Endodermal cell (in vitro differentiated cells): ENCODE measurements around the gene BGN. TPM values are rescaled to one million over a fixed set of nuclear protein-coding genes. Genes with fewer than 3 reads are reported as not detected.

ENCODE experiments used
- DNase-seq: peaks from one replicate; pipeline ENCODE4 v3.0.0-alpha.2; 2017
- H3K27ac ChIP-seq: 2 replicates; pipeline ENCODE4 v1.5.1; 2013; ENCODE audit warnings: mild to moderate bottlenecking, low read depth, low read length, moderate library complexity
- H3K27me3 ChIP-seq: 2 replicates; pipeline ENCODE4 v1.6.1; 2013; ENCODE audit warnings: mild to moderate bottlenecking, low read length, moderate library complexity; ENCODE audit not compliant: insufficient read depth, control insufficient read depth, poor library complexity, severe bottlenecking
- H3K36me3 ChIP-seq: 2 replicates; pipeline ENCODE4 v1.7.0; 2013; ENCODE audit warnings: mild to moderate bottlenecking, low read length, moderate library complexity; ENCODE audit not compliant: control insufficient read depth, insufficient read depth
- H3K4me1 ChIP-seq: one replicate; pipeline ENCODE4 v1.7.0; 2013; ENCODE audit warnings: low read length; ENCODE audit not compliant: control insufficient read depth, insufficient read depth
- H3K4me3 ChIP-seq: 2 replicates; pipeline ENCODE4 v1.5.1; 2013; ENCODE audit warnings: mild to moderate bottlenecking, low read length, moderate library complexity
- H3K9ac ChIP-seq: 2 replicates; pipeline ENCODE4 v1.6.1; 2013; ENCODE audit warnings: mild to moderate bottlenecking, low read length, moderate library complexity; ENCODE audit not compliant: poor library complexity, severe bottlenecking; ENCODE audit errors: extremely low read depth
- H3K9me3 ChIP-seq: 2 replicates; pipeline ENCODE4 v1.6.1; 2013; ENCODE audit warnings: mild to moderate bottlenecking, low read length, moderate library complexity; ENCODE audit not compliant: control insufficient read depth
- H3K27ac Mint-ChIP-seq: 2 replicates; pipeline ENCODE4 v1.8.0; 2020; ENCODE audit warnings: mixed read lengths
- H3K27me3 Mint-ChIP-seq: 2 replicates; pipeline ENCODE4 v1.8.0; 2021; ENCODE audit warnings: mild to moderate bottlenecking, mixed read lengths; ENCODE audit not compliant: insufficient read depth
- H3K36me3 Mint-ChIP-seq: 2 replicates; pipeline ENCODE4 v1.8.0; 2020; ENCODE audit warnings: low read depth, mixed read lengths
- H3K4me1 Mint-ChIP-seq: 2 replicates; pipeline ENCODE4 v1.8.0; 2020; ENCODE audit warnings: mixed read lengths
- H3K4me3 Mint-ChIP-seq: 2 replicates; pipeline ENCODE4 v1.8.0; 2020; ENCODE audit warnings: mild to moderate bottlenecking, moderate library complexity, mixed read lengths
- H3K9me3 Mint-ChIP-seq: 2 replicates; pipeline ENCODE4 v1.8.0; 2020; ENCODE audit warnings: mild to moderate bottlenecking, mixed read lengths
- CTCF ChIP-seq: fragments of 200-600 bp; sonication (generic); conservative IDR thresholded peaks from 2 replicates; pipeline ENCODE4 v1.5.0; 2021; ENCODE audit warnings: antibody characterized with exemption, mild to moderate bottlenecking
- WGBS, 2 experiments: methylation state at CpG; one replicate each; pipeline versions ENCODE4 v1.1.5 to v1.1.7; 2013; ENCODE audit warnings: missing lambda C conversion rate in 2 of 2, mixed read lengths in 1 of 2; ENCODE audit not compliant: insufficient coverage in 1 of 2, insufficient read length in 1 of 2; 5-methylcytosine and 5-hydroxymethylcytosine counted together
- long read RNA-seq, 4 experiments: library from polyadenylated mRNA in 2 of 4; library from RNA in 1 of 4; library from capped mRNA in 1 of 4; stranded (forward) in 3 of 4; unstranded in 1 of 4; transcript quantifications; one replicate each; pipeline ENCODE4 v2.0.0, GENCODE V29; 2020 to 2021; ENCODE audit warnings: inconsistent platforms in 1 of 4
- polyA plus RNA-seq, 2 experiments: library from polyadenylated mRNA; stranded (reverse); fragments of 50-300 nt; gene quantifications; one replicate each; pipeline ENCODE4 v1.2.3, GENCODE V29; 2013
- total RNA-seq, 2 donors: library from RNA; stranded (reverse); fragmentation: NEBNext Ultra II Directional in 1 of 2; extraction: Animal tissue kit (Norgen Biotek cat#: 25700) in 1 of 2; gene quantifications; 2 replicates in 1 of 2; 3 replicates in 1 of 2; pipeline ENCODE4 v1.2.1, GENCODE V29; 2021

Gene BGN
- 1 to 10 TPM; 1.2 to 1.6 TPM for total RNA-seq
- polyA plus RNA-seq (2013, experiment 1 of 2) = 19.2 TPM
- polyA plus RNA-seq (2013, experiment 2 of 2) = 20.4 TPM
- long read RNA-seq, experiment 1 = 0 reads
- long read RNA-seq, experiment 2, partial matches to known transcripts = 1 of 2 reads
- long read RNA-seq, experiment 2, other reads (novel, unspliced or antisense) = 0 of 2 reads
- long read RNA-seq, experiment 3, partial matches to known transcripts = 0 of 2 reads
- long read RNA-seq, experiment 3, other reads (novel, unspliced or antisense) = 0 of 2 reads
- long read RNA-seq, experiment 4 = 0 reads

DNA sequence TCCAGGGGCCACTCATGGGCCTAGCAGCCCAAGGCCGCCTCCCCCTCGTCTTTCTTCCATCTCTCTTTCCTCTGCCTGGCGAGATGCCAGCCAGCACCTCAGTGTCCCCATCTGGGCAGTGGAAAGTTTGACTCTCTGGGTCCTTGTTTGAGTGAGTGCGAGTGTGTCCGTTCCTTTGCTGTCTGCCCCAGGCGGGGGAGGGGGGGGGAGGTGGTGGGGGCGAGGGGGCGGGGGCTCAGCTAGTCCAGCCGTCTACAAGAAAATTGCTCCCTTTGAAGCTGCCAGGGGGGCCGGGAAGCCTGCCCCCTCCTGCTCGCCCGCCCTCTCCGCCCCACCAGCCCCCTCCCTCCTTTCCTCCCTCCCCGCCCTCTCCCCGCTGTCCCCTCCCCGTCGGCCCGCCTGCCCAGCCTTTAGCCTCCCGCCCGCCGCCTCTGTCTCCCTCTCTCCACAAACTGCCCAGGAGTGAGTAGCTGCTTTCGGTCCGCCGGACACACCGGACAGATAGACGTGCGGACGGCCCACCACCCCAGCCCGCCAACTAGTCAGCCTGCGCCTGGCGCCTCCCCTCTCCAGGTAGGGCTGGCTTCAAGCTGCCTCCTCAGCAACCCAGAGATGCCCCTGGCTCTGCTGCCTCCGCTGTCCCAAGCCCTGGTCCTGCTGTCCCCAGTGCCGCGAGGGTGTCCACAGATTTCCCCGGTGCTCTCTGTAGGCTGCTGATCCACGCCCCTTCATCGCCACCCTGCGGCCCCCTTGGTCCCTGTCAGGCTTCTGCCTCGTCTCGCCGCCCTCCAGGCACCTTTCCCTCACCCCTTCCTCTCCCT, at the start of gene BGN:
Gene BGN (plus strand): TSS at position 440 of the 821 bp plus-strand sequence. CDS start 9,652 bp downstream, outside the sequence.
- Mint-ChIP-seq H3K4me1 (no peaks in the 10 kb centered on the region), H3K4me3 (no peak within 1 kb of the TSS), H3K36me3 (no peaks in the 10 kb centered on the region), H3K9me3 (peaks cover 44% of the 10 kb centered on the region), H3K27ac (no peak within 1 kb of the TSS), H3K27me3 (no peaks in the 10 kb centered on the region)
- peak; percentile 81 for DNase-seq
- Histone ChIP-seq H3K9me3 (no peaks in the 10 kb centered on the region), H3K36me3 (no peaks in the 10 kb centered on the region), H3K4me3 (no peak within 1 kb of the TSS), H3K4me1 (no peaks in the 10 kb centered on the region), H3K27me3 (no peaks in the 10 kb centered on the region), H3K27ac (no peak within 1 kb of the TSS), H3K9ac (no peak within 1 kb of the TSS)
- WGBS, 2 experiments = 43 to 67% methylated on average over 2 to 28 of the region's 41 CpGs
- TF ChIP-seq CTCF = peak; percentile 62

DNA sequence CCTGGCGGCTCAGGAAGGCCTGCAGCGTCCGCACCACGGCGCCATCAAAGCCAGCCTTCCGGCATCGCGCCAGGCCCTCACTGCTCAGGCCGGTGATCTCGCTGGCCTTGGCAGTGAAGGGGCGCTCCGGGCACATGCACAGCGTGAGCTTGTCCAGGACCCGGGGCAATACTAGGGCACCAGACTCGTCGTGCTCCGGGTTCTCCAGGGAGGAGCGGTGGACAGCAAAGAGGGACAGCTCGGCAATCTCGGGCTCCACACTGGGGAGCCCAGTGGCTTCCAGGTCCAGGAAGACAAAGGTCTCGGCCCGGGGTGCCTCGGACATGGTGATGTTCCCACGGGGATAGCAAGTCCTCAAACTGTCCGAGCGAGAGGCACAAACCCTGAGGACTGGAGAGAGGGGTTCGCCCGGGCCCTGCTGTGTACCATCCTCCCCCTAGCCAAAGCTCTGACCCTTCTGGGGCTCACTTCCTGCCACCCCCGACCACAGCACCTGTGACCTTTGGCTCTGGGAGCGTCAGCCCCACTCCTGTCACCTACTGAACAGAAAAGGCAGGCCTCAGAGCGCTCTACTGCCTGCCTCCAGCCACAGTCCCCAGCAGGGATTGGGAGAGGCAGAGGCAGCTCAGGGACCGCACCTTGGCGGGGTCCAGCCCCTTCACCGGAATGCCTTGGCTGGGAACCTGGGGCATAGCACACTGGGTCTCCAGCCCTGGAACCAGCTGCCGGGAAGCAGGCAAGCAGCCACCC, 49.5 kb upstream of the BGN start:
- Mint-ChIP-seq H3K36me3 (peaks cover 7% of the 10 kb centered on the region), H3K27me3 (no peaks in the 10 kb centered on the region), H3K27ac (no peak overlapping the region), H3K4me1 (no peaks in the 10 kb centered on the region), H3K4me3 (no peak overlapping the region), H3K9me3 (peaks cover 55% of the 10 kb centered on the region)
- Histone ChIP-seq H3K4me3 (no peak overlapping the region), H3K4me1 (no peaks in the 10 kb centered on the region), H3K27me3 (no peaks in the 10 kb centered on the region), H3K36me3 (no peaks in the 10 kb centered on the region), H3K9ac (no peak overlapping the region), H3K9me3 (no peaks in the 10 kb centered on the region), H3K27ac (no peak overlapping the region)
- WGBS, 2 experiments = 83 to 95% methylated on average over 1 to 35 of the region's 35 CpGs
- DNase-seq = no peak
- no peak for TF ChIP-seq CTCF

DNA sequence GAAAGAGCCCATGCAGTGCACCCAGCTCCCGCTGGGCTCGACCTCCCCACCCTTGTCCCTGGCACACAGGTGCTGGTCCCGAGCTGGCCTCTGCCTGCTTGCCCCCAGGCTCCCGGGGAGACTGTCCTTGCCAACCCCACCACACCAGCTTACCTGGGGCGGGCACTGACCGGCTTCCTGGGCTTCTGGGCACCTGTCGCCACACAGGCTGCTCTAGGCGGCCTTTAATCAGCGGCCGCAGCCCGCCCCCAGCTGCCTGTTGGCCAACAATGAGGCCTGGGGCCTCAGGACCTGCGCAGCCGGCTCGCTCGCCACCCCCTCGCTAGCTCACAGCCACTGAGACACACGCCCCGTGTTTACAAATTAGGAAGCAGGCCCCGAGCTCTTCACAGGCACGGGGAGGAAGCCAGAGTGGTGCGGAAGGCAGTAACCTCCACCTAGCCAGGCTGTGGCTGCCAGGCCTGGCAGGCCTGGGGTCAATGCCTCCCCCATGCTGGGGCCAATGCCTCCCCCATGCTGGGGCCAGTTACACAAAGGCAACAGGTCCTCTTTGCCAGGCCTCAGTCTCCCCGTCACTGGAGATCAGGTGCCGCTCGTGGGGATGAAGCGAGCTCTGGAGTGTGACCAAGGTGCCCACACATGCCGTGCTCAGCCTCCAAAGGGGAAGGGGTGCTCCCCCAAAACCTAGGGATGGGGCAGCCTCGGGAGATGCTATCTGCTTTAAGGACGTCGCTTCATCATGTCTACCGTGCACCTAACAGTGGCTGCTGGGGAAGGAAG, 48.7 kb upstream of the BGN start, which contains the start of gene TREX2:
Gene TREX2 (minus strand): TSS at position 201 of the 780 bp plus-strand sequence. CDS start 626 bp downstream, outside the sequence.
- Histone ChIP-seq H3K9ac (no peak within 1 kb of the TSS), H3K27me3 (no peaks in the 10 kb centered on the region), H3K4me1 (no peaks in the 10 kb centered on the region), H3K4me3 (no peak within 1 kb of the TSS), H3K27ac (no peak within 1 kb of the TSS), H3K36me3 (no peaks in the 10 kb centered on the region), H3K9me3 (no peaks in the 10 kb centered on the region)
- no peak for TF ChIP-seq CTCF
- no peaks in the 10 kb centered on the region for H3K4me1 Mint-ChIP-seq
- 91 to 100% methylated on average over 13 to 30 of the region's 30 CpGs for whole genome bisulfite sequencing, 2 experiments
- peaks cover 8% of the 10 kb centered on the region for H3K36me3 Mint-ChIP-seq
- H3K4me3 Mint-ChIP-seq = no peak within 1 kb of the TSS
- no peak within 1 kb of the TSS for H3K27ac Mint-ChIP-seq
- H3K27me3 Mint-ChIP-seq = no peaks in the 10 kb centered on the region
- DNase-seq = no peak
- H3K9me3 Mint-ChIP-seq = peaks cover 55% of the 10 kb centered on the region
